NCI-H510A (cell line): ENCODE results near the gene ERV3-1.
"Not testable (repeated sequence)": the region's sequence is repeated elsewhere in the genome, so short reads cannot be mapped to it uniquely, and the experiment has no call there.

ENCODE experiments used
- DNase-seq: peaks from one replicate; lab custom pipeline; 2025; lab: John Stamatoyannopoulos, UW

ERV3-1 gene

GRCh38 chr7:64944667-64945502 lies 61.6 kb downstream of the ERV3-1 start:
- not testable (repeated sequence) for DNase-seq
